Astrocyte (in vitro differentiated cells and primary cell): ENCODE data around the gene UBP1. TPM values are rescaled to one million over a fixed set of nuclear protein-coding genes. Genes with fewer than 3 reads are reported as not detected.
"Not testable (repeated sequence)": the region's sequence is repeated elsewhere in the genome, so short reads cannot be mapped to it uniquely, and the experiment has no call there.

Source experiments
- DNase-seq: peaks from one replicate; pipeline ENCODE4 v3.0.0-alpha.2; 2010; ENCODE audit warnings: low read depth
- FAIRE-seq: peaks from 2 replicates; lab custom pipeline; 2011; peaks lifted over from hg19 to GRCh38; lab: Jason Lieb, UNC
- H2AFZ ChIP-seq: 2 replicates; pipeline ENCODE4 v1.6.0; 2012; ENCODE audit warnings: low read depth, low read length, inconsistent platforms
- H3K27ac ChIP-seq: 2 replicates; pipeline ENCODE4 v1.5.1; 2011; ENCODE audit warnings: low read depth, low read length, inconsistent platforms
- H3K27me3 ChIP-seq: 2 replicates; pipeline ENCODE4 v1.6.0; 2011; ENCODE audit warnings: low read length, inconsistent platforms; ENCODE audit not compliant: insufficient read depth
- H3K36me3 ChIP-seq: 2 replicates; pipeline ENCODE4 v1.5.1; 2011; ENCODE audit warnings: low read length, inconsistent platforms; ENCODE audit not compliant: insufficient read depth
- H3K4me1 ChIP-seq: 2 replicates; pipeline ENCODE4 v1.5.1; 2011; ENCODE audit warnings: low read length, inconsistent platforms; ENCODE audit not compliant: insufficient read depth
- H3K4me2 ChIP-seq: 2 replicates; pipeline ENCODE4 v1.6.0; 2012; ENCODE audit warnings: low read length, inconsistent platforms
- H3K4me3 ChIP-seq: 2 replicates; pipeline ENCODE4 v1.5.1; 2011; ENCODE audit warnings: low read depth, mild to moderate bottlenecking, low read length, inconsistent platforms; ENCODE audit not compliant: insufficient read depth
- H3K79me2 ChIP-seq: 2 replicates; pipeline ENCODE4 v1.6.0; 2012; ENCODE audit warnings: mild to moderate bottlenecking, low read length, inconsistent platforms; ENCODE audit not compliant: insufficient read depth
- H3K9ac ChIP-seq: 2 replicates; pipeline ENCODE4 v1.6.0; 2012; ENCODE audit warnings: mild to moderate bottlenecking, low read length, inconsistent platforms
- H3K9me3 ChIP-seq: 2 replicates; pipeline ENCODE4 v1.5.1; 2012; ENCODE audit warnings: low read depth, mild to moderate bottlenecking, low read length, inconsistent platforms; ENCODE audit not compliant: insufficient read depth
- H4K20me1 ChIP-seq: 2 replicates; pipeline ENCODE4 v1.6.0; 2012; ENCODE audit warnings: low read length, inconsistent platforms; ENCODE audit not compliant: insufficient read depth
- H3K27ac Mint-ChIP-seq: one replicate; pipeline ENCODE4 v1.8.0; 2021; ENCODE audit warnings: mild to moderate bottlenecking, mixed read lengths; ENCODE audit not compliant: unreplicated experiment
- H3K27me3 Mint-ChIP-seq: one replicate; pipeline ENCODE4 v1.8.0; 2021; ENCODE audit warnings: low read depth, mixed read lengths; ENCODE audit not compliant: unreplicated experiment
- H3K36me3 Mint-ChIP-seq: one replicate; pipeline ENCODE4 v1.8.0; 2021; ENCODE audit warnings: low read depth, mixed read lengths; ENCODE audit not compliant: unreplicated experiment
- H3K4me1 Mint-ChIP-seq: one replicate; pipeline ENCODE4 v1.8.0; 2021; ENCODE audit warnings: low read depth, mixed read lengths; ENCODE audit not compliant: unreplicated experiment
- H3K4me3 Mint-ChIP-seq: one replicate; pipeline ENCODE4 v1.8.0; 2021; ENCODE audit warnings: mild to moderate bottlenecking, moderate library complexity, mixed read lengths; ENCODE audit not compliant: unreplicated experiment
- H3K9me3 Mint-ChIP-seq: one replicate; pipeline ENCODE4 v1.8.0; 2021; ENCODE audit warnings: mild to moderate bottlenecking, mixed read lengths; ENCODE audit not compliant: unreplicated experiment
- CTCF ChIP-seq: IDR thresholded peaks from 2 replicates; pipeline ENCODE4 v1.5.1; 2011; ENCODE audit warnings: low read depth, mild to moderate bottlenecking, inconsistent platforms, low read length, moderate library complexity; ENCODE audit not compliant: insufficient read depth
- EZH2 ChIP-seq: IDR thresholded peaks from 2 replicates; pipeline ENCODE4 v1.6.1; 2012; ENCODE audit warnings: mild to moderate bottlenecking, low read length, inconsistent platforms; ENCODE audit not compliant: insufficient read depth
- total RNA-seq: library from RNA; stranded (reverse); gene quantifications from 2 replicates; pipeline ENCODE4 v1.2.1, GENCODE V29; 2021

Gene UBP1
- total RNA-seq, 1 donor from 2014 or later, result 79.3 TPM

- no peak for TF ChIP-seq EZH2
- no peak for TF ChIP-seq CTCF
- peaks cover 4% of the 10 kb centered on the region for H3K36me3 Mint-ChIP-seq
Measured at GRCh38 chr3:33430061-33430460, 10.1 kb downstream of the UBP1 start.

GRCh38 chr3:33429306-33429705 is 10.9 kb downstream of the UBP1 start:
- H3K4me2 ChIP-seq, H3K27me3 ChIP-seq, H3K4me1 ChIP-seq, H3K36me3 Mint-ChIP-seq, H3K9me3 ChIP-seq, H3K36me3 ChIP-seq, H3K27ac ChIP-seq, H3K27me3 Mint-ChIP-seq, FAIRE-seq, H3K4me3 ChIP-seq, H3K27ac Mint-ChIP-seq, H3K9me3 Mint-ChIP-seq, DNase-seq, H3K9ac ChIP-seq, H2AFZ ChIP-seq, H3K4me3 Mint-ChIP-seq: not testable (repeated sequence)
- H4K20me1 ChIP-seq, result peaks cover 98% of the 10 kb centered on the region
- peaks cover 69% of the 10 kb centered on the region for H3K4me1 Mint-ChIP-seq
- peaks cover 99% of the 10 kb centered on the region for H3K79me2 ChIP-seq

More at GRCh38 chr3:33430061-33430460, 10.1 kb downstream of the UBP1 start:
- Mint-ChIP-seq H3K4me1 (peaks cover 62% of the 10 kb centered on the region), H3K4me3 (peak overlapping the region; percentile 9), H3K27me3 (no peaks in the 10 kb centered on the region), H3K27ac (no peak overlapping the region), H3K9me3 (no peaks in the 10 kb centered on the region)
- no peaks in the 10 kb centered on the region for H3K27me3 ChIP-seq
- H3K4me3 ChIP-seq, result no peak overlapping the region
- H3K4me1 ChIP-seq, result peaks cover 9% of the 10 kb centered on the region
- no peaks in the 10 kb centered on the region for H3K36me3 ChIP-seq
- H3K4me2 ChIP-seq, result no peak overlapping the region
- no peak for FAIRE-seq
- peaks cover 98% of the 10 kb centered on the region for H4K20me1 ChIP-seq
- H3K9me3 ChIP-seq, result no peaks in the 10 kb centered on the region
- peaks cover 99% of the 10 kb centered on the region for H3K79me2 ChIP-seq
- H3K27ac ChIP-seq, result no peak overlapping the region
- no peak for DNase-seq
- H3K9ac ChIP-seq, result no peak overlapping the region
- no peak overlapping the region for H2AFZ ChIP-seq

GRCh38 chr3:33428734-33429133 is 11.5 kb downstream of the UBP1 start:
- no peaks in the 10 kb centered on the region for H3K9me3 ChIP-seq
- peaks cover 94% of the 10 kb centered on the region for H4K20me1 ChIP-seq
- Mint-ChIP-seq H3K4me1 (peaks cover 67% of the 10 kb centered on the region), H3K9me3 (no peaks in the 10 kb centered on the region), H3K36me3 (peaks cover 6% of the 10 kb centered on the region), H3K27me3 (no peaks in the 10 kb centered on the region), H3K27ac (no peak overlapping the region), H3K4me3 (peak overlapping the region; percentile 4)
- H3K4me3 ChIP-seq, result no peak overlapping the region
- H2AFZ ChIP-seq, result no peak overlapping the region
- no peak overlapping the region for H3K9ac ChIP-seq
- no peak overlapping the region for H3K4me2 ChIP-seq
- no peak for FAIRE-seq
- DNase-seq, result no peak
- no peaks in the 10 kb centered on the region for H3K36me3 ChIP-seq
- no peak for TF ChIP-seq CTCF
- TF ChIP-seq EZH2, result no peak
- H3K4me1 ChIP-seq, result peaks cover 9% of the 10 kb centered on the region
- peaks cover 99% of the 10 kb centered on the region for H3K79me2 ChIP-seq
- no peak overlapping the region for H3K27ac ChIP-seq
- no peaks in the 10 kb centered on the region for H3K27me3 ChIP-seq
